Epithelial cell of proximal tubule (primary cell): ENCODE measurements around the gene ANKRD30B. TPM values are rescaled to one million over a fixed set of nuclear protein-coding genes. Genes with fewer than 3 reads are reported as not detected.
"Not testable (repeated sequence)": the region's sequence is repeated elsewhere in the genome, so short reads cannot be mapped to it uniquely, and the experiment has no call there.

Experiments
- DNase-seq: peaks from one replicate; pipeline ENCODE4 v3.0.0-alpha.2; 2011; ENCODE audit warnings: low read depth
- H3K4me3 ChIP-seq: 2 replicates; pipeline ENCODE4 v1.5.1; 2011; ENCODE audit warnings: low read depth, mild to moderate bottlenecking, low read length
- CTCF ChIP-seq: conservative IDR thresholded peaks from 2 replicates; pipeline ENCODE4 v1.5.1; 2012; ENCODE audit warnings: low read depth, mild to moderate bottlenecking, low read length
- total RNA-seq: library from RNA; depleted of rRNA; stranded (reverse); fragments of >200 nt; gene quantifications from 2 replicates; pipeline ENCODE4 v1.2.3, GENCODE V29; 2015

ANKRD30B gene
- total RNA-seq, 1 donor from 2014 or later = 0.17 TPM

GRCh38 chr18:14768241-14768640 is 20.3 kb downstream of the ANKRD30B start:
- DNase-seq = no peak
- no peak overlapping the region for H3K4me3 ChIP-seq
- TF ChIP-seq CTCF = no peak

- TF ChIP-seq CTCF = no peak
- DNase-seq = no peak
- H3K4me3 ChIP-seq = no peak overlapping the region
Measured at GRCh38 chr18:14769381-14769780, 21.4 kb downstream of the ANKRD30B start.

- DNase-seq = no peak
- no peak for TF ChIP-seq CTCF
- no peak overlapping the region for H3K4me3 ChIP-seq
Measured at GRCh38 chr18:14776801-14777200, 28.8 kb downstream of the ANKRD30B start.

GRCh38 chr18:14781671-14782070 is 33.7 kb downstream of the ANKRD30B start:
- TF ChIP-seq CTCF = no peak
- H3K4me3 ChIP-seq = no peak overlapping the region
- DNase-seq = no peak

- no peak for TF ChIP-seq CTCF
- no peak for DNase-seq
- no peak overlapping the region for H3K4me3 ChIP-seq
Measured at GRCh38 chr18:14784133-14784532, 36.2 kb downstream of the ANKRD30B start.

- DNase-seq, H3K4me3 ChIP-seq: not testable (repeated sequence)
Measured at GRCh38 chr18:14796876-14797275, 48.9 kb downstream of the ANKRD30B start.

- DNase-seq = not testable (repeated sequence)
Measured at GRCh38 chr18:14797969-14798764, 50.2 kb downstream of the ANKRD30B start.

GRCh38 chr18:14811081-14811480 is 63.1 kb downstream of the ANKRD30B start:
- H3K4me3 ChIP-seq, DNase-seq: not testable (repeated sequence)

More at GRCh38 chr18:14797969-14798764, 50.2 kb downstream of the ANKRD30B start:
- H3K4me3 ChIP-seq = not testable (repeated sequence)

- not testable (repeated sequence) for DNase-seq, H3K4me3 ChIP-seq
Measured at GRCh38 chr18:14826972-14827632, 79.1 kb downstream of the ANKRD30B start.

GRCh38 chr18:14841607-14842006 is 93.6 kb downstream of the ANKRD30B start:
- not testable (repeated sequence) for H3K4me3 ChIP-seq, DNase-seq

- not testable (repeated sequence) for DNase-seq, H3K4me3 ChIP-seq
Measured at GRCh38 chr18:14851533-14851932, 103.6 kb downstream of the ANKRD30B start.

- DNase-seq = not testable (repeated sequence)
Measured at GRCh38 chr18:14855634-14856033, 107.7 kb downstream of the ANKRD30B start.

GRCh38 chr18:14856256-14856655 is 108.3 kb downstream of the ANKRD30B start:
- DNase-seq = not testable (repeated sequence)

More at GRCh38 chr18:14855634-14856033, 107.7 kb downstream of the ANKRD30B start:
- not testable (repeated sequence) for H3K4me3 ChIP-seq

More at GRCh38 chr18:14856256-14856655, 108.3 kb downstream of the ANKRD30B start:
- not testable (repeated sequence) for H3K4me3 ChIP-seq
